HepG2 (cell line): Measurements from ENCODE around the gene SF3A2. TPM values are rescaled to one million over a fixed set of nuclear protein-coding genes. Genes with fewer than 3 reads are reported as not detected.
A peak's percentile ranks its signal among the peaks of the same experiment; 100 is the strongest.

Experiments used
- BHLHE40 ChIP-seq: IDR thresholded peaks from 2 replicates; pipeline ENCODE4 v1.6.1; 2011; ENCODE audit warnings: low read length, improper control_type of control experiment
- BORCS8-MEF2B ChIP-seq: sonication (generic); formaldehyde crosslinking; IDR thresholded peaks from 2 replicates; pipeline ENCODE4 v1.8.0; 2022; ENCODE audit warnings: mild to moderate bottlenecking, missing genetic modification reagents
- HIVEP1 ChIP-seq: sonication (generic); formaldehyde crosslinking; IDR thresholded peaks from 2 replicates; pipeline ENCODE4 v1.4.0; 2020; ENCODE audit warnings: mild to moderate bottlenecking, missing genetic modification reagents
- SMC3 ChIP-seq: IDR thresholded peaks from 2 replicates; pipeline ENCODE4 v1.6.1; 2011; ENCODE audit warnings: low read length, improper control_type of control experiment
- SOX6 ChIP-seq, 2 experiments: fragments of 450-650 bp in 1 of 2; sonication (generic) in 1 of 2; formaldehyde crosslinking in 1 of 2; IDR thresholded peaks; 2 replicates each; pipeline versions ENCODE4 v1.4.0 to v1.6.1; 2017 to 2020; ENCODE audit warnings: antibody characterized with exemption in 1 of 2, mild to moderate bottlenecking in 1 of 2, missing genetic modification reagents in 1 of 2
- SRF ChIP-seq: IDR thresholded peaks from 2 replicates; pipeline ENCODE4 v1.6.1; 2011; ENCODE audit warnings: mild to moderate bottlenecking, low read depth, low read length, moderate library complexity
- ZC3H13 ChIP-seq: sonication (generic); formaldehyde crosslinking; IDR thresholded peaks from 2 replicates; pipeline ENCODE4 v1.8.1; 2023; ENCODE audit warnings: mild to moderate bottlenecking, missing genetic modification reagents, moderate library complexity
- ZNF326 ChIP-seq: sonication (generic); formaldehyde crosslinking; IDR thresholded peaks from 2 replicates; pipeline ENCODE4 v1.4.0; 2020; ENCODE audit warnings: missing genetic modification reagents, borderline replicate concordance
- ZNF556 ChIP-seq: sonication (generic); formaldehyde crosslinking; IDR thresholded peaks from 2 replicates; pipeline ENCODE4 v1.4.0; 2020; ENCODE audit warnings: mild to moderate bottlenecking, missing genetic modification reagents, borderline replicate concordance
- ZNF563 ChIP-seq: sonication (generic); formaldehyde crosslinking; IDR thresholded peaks from 2 replicates; pipeline ENCODE4 v1.8.0; 2022; ENCODE audit warnings: mild to moderate bottlenecking, moderate library complexity, missing genetic modification reagents
- ZNF749 ChIP-seq: sonication (generic); formaldehyde crosslinking; IDR thresholded peaks from 2 replicates; pipeline ENCODE4 v1.8.0; 2022; ENCODE audit warnings: mild to moderate bottlenecking, missing genetic modification reagents, moderate library complexity, borderline replicate concordance
- ZNF883 ChIP-seq: sonication (generic); formaldehyde crosslinking; IDR thresholded peaks from 2 replicates; pipeline ENCODE4 v1.5.1; 2020; ENCODE audit warnings: mild to moderate bottlenecking, missing genetic modification reagents; ENCODE audit errors: not compliant biosample characterization
- polyA plus RNA-seq, 8 experiments: library from polyadenylated mRNA; depleted of rRNA in 3 of 8; stranded (reverse) in 7 of 8; unstranded in 1 of 8; fragments of >200 nt; fragmentation: Illumina TruSeq in 4 of 8; extraction: Trizol in 4 of 8; gene quantifications; 2 replicates each; pipeline versions ENCODE4 v1.2.1 to v1.2.3, GENCODE V29; 2011 to 2016; ENCODE audit warnings: low read depth in 4 of 8, missing spikeins in 1 of 8, mixed read lengths in 1 of 8; ENCODE audit not compliant: insufficient read depth in 1 of 8
- total RNA-seq, 5 experiments: library from RNA; depleted of rRNA; stranded (reverse); fragments of >200 nt; fragmentation: Illumina TruSeq; extraction: Trizol; gene quantifications; 2 replicates each; pipeline ENCODE4 v1.2.3, GENCODE V29; 2016; ENCODE audit warnings: low read depth in 1 of 5
- TF ChIP-seq, protein P1 (sequence below): sonication (generic); formaldehyde crosslinking; IDR thresholded peaks from 2 replicates; pipeline ENCODE4 v1.4.0; 2020; ENCODE audit warnings: missing genetic modification reagents, borderline replicate concordance
- TF ChIP-seq, protein P2 (sequence below): sonication (generic); formaldehyde crosslinking; IDR thresholded peaks from 2 replicates; pipeline ENCODE4 v1.4.0; 2020; ENCODE audit warnings: mild to moderate bottlenecking, missing genetic modification reagents
- TF ChIP-seq, protein P3 (sequence below): sonication (generic); formaldehyde crosslinking; IDR thresholded peaks from 2 replicates; pipeline ENCODE4 v1.4.0; 2020; ENCODE audit warnings: missing genetic modification reagents
- TF ChIP-seq, protein P4 (sequence below): sonication (generic); formaldehyde crosslinking; IDR thresholded peaks from 2 replicates; pipeline ENCODE4 v1.5.0; 2020; ENCODE audit warnings: missing genetic modification reagents
- TF ChIP-seq, protein P5 (sequence below): sonication (generic); formaldehyde crosslinking; IDR thresholded peaks from 2 replicates; pipeline ENCODE4 v1.4.0; 2020; ENCODE audit warnings: missing genetic modification reagents

Gene SF3A2
- total and polyA plus RNA-seq, 2 of the 13 experiments (the other 11 are each of a cell fraction or from before 2014, with no cell fraction given) = 8.6 to 8.8 TPM

DNA sequence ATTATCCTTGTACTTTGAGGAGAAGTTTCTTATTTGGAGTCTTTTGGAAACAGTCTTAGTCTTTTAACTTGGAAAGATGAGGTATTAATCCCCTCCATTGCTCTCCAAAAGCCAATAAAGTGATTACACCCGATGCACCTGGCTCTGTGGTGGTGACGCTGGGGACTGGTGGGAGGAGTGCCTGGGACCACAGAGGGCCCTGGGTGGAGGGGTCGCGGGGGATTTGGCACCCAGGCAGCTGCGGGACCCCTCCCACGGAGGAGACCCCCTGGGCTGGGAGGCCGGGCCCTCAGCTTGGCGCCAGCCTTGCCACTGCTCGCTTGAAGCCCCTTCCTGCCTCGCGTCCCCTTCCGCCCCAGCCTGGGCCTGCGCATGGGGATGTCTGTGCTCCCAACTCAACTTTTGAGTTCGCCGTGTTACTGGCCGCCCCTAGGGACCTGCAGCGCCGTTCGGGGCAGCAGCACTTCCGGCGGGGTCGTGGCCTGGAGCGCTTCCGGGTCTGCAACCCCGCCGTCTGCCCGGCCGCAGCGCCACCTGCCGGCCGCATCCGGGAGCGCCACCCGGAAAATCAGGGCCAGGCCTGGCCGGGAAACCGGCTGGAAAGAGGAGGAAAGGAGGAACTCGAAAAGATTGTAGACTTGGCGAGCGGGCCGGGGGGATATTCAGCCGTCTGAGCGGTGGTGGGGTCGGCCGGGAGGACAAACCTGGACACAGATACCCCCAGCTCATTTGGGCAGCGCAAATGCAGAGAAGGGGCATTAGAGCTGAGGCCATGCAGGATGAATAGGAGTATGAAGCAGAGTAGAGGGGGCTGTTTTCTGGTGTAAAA, 36.9 kb downstream of the SF3A2 start (continued):
- TF ChIP-seq, protein P1, sequence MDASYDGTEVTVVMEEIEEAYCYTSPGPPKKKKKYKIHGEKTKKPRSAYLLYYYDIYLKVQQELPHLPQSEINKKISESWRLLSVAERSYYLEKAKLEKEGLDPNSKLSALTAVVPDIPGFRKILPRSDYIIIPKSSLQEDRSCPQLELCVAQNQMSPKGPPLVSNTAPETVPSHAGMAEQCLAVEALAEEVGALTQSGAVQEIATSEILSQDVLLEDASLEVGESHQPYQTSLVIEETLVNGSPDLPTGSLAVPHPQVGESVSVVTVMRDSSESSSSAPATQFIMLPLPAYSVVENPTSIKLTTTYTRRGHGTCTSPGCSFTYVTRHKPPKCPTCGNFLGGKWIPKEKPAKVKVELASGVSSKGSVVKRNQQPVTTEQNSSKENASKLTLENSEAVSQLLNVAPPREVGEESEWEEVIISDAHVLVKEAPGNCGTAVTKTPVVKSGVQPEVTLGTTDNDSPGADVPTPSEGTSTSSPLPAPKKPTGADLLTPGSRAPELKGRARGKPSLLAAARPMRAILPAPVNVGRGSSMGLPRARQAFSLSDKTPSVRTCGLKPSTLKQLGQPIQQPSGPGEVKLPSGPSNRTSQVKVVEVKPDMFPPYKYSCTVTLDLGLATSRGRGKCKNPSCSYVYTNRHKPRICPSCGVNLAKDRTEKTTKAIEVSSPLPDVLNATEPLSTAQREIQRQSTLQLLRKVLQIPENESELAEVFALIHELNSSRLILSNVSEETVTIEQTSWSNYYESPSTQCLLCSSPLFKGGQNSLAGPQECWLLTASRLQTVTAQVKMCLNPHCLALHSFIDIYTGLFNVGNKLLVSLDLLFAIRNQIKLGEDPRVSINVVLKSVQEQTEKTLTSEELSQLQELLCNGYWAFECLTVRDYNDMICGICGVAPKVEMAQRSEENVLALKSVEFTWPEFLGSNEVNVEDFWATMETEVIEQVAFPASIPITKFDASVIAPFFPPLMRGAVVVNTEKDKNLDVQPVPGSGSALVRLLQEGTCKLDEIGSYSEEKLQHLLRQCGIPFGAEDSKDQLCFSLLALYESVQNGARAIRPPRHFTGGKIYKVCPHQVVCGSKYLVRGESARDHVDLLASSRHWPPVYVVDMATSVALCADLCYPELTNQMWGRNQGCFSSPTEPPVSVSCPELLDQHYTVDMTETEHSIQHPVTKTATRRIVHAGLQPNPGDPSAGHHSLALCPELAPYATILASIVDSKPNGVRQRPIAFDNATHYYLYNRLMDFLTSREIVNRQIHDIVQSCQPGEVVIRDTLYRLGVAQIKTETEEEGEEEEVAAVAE = peak; percentile 28; the same call in 1 of the 2 replicates
- TF ChIP-seq, protein P2, sequence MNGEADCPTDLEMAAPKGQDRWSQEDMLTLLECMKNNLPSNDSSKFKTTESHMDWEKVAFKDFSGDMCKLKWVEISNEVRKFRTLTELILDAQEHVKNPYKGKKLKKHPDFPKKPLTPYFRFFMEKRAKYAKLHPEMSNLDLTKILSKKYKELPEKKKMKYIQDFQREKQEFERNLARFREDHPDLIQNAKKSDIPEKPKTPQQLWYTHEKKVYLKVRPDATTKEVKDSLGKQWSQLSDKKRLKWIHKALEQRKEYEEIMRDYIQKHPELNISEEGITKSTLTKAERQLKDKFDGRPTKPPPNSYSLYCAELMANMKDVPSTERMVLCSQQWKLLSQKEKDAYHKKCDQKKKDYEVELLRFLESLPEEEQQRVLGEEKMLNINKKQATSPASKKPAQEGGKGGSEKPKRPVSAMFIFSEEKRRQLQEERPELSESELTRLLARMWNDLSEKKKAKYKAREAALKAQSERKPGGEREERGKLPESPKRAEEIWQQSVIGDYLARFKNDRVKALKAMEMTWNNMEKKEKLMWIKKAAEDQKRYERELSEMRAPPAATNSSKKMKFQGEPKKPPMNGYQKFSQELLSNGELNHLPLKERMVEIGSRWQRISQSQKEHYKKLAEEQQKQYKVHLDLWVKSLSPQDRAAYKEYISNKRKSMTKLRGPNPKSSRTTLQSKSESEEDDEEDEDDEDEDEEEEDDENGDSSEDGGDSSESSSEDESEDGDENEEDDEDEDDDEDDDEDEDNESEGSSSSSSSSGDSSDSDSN (CRISPR knock-in tag) = peak; percentile 63
- peak; percentile 77 for TF ChIP-seq ZNF883 (CRISPR knock-in tag)
- TF ChIP-seq SRF = no peak
- TF ChIP-seq ZNF563 (CRISPR knock-in tag) = peak; percentile 84; the same call in 1 of the 2 replicates
- TF ChIP-seq, protein P3, sequence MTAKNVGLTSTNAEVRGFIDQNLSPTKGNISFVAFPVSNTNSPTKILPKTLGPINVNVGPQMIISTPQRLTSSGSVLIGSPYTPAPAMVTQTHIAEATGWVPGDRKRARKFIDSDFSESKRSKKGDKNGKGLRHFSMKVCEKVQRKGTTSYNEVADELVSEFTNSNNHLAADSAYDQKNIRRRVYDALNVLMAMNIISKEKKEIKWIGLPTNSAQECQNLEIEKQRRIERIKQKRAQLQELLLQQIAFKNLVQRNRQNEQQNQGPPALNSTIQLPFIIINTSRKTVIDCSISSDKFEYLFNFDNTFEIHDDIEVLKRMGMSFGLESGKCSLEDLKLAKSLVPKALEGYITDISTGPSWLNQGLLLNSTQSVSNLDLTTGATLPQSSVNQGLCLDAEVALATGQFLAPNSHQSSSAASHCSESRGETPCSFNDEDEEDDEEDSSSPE (CRISPR knock-in tag) = peak; percentile 49
- TF ChIP-seq ZNF326 (CRISPR knock-in tag) = peak; percentile 92; the same call in 1 of the 2 replicates
- no peak for TF ChIP-seq BORCS8-MEF2B
- TF ChIP-seq ZNF749 (CRISPR knock-in tag) = peak; percentile 82; the same call in 1 of the 2 replicates
- TF ChIP-seq ZC3H13 (CRISPR knock-in tag) = peak; percentile 96
- peak; percentile 41; the same call in 1 of the 2 replicates for TF ChIP-seq SMC3
- peak; percentile 82 for TF ChIP-seq HIVEP1 (CRISPR knock-in tag)
- 0 out of 2 replicates have a peak, but pooled peaks have one; percentile 31 for TF ChIP-seq BHLHE40
- peak; percentile 66; the same call in 1 of the 2 replicates for TF ChIP-seq ZNF556 (CRISPR knock-in tag)
- TF ChIP-seq, protein P4, sequence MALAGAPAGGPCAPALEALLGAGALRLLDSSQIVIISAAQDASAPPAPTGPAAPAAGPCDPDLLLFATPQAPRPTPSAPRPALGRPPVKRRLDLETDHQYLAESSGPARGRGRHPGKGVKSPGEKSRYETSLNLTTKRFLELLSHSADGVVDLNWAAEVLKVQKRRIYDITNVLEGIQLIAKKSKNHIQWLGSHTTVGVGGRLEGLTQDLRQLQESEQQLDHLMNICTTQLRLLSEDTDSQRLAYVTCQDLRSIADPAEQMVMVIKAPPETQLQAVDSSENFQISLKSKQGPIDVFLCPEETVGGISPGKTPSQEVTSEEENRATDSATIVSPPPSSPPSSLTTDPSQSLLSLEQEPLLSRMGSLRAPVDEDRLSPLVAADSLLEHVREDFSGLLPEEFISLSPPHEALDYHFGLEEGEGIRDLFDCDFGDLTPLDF (CRISPR knock-in tag) = 0 out of 2 replicates have a peak, but pooled peaks have one; percentile 62
- TF ChIP-seq, protein P5, sequence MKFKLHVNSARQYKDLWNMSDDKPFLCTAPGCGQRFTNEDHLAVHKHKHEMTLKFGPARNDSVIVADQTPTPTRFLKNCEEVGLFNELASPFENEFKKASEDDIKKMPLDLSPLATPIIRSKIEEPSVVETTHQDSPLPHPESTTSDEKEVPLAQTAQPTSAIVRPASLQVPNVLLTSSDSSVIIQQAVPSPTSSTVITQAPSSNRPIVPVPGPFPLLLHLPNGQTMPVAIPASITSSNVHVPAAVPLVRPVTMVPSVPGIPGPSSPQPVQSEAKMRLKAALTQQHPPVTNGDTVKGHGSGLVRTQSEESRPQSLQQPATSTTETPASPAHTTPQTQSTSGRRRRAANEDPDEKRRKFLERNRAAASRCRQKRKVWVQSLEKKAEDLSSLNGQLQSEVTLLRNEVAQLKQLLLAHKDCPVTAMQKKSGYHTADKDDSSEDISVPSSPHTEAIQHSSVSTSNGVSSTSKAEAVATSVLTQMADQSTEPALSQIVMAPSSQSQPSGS = peak; percentile 56; the same call in 1 of the 2 replicates
- TF ChIP-seq SOX6 (IDR thresholded peaks at IDR 0.05) = no peak
- 0 out of 2 replicates have a peak, but pooled peaks have one; percentile 67 for TF ChIP-seq SOX6 (CRISPR knock-in tag; IDR thresholded peaks at IDR 0.05)
